Activated CD8-positive, alpha-beta memory T cell treated with anti-CD3 and anti-CD28 coated beads for 4 hours (primary cell): ENCODE data around the gene ZNF747.

ENCODE experiments used
- DNase-seq, 2 donors: peaks; one replicate each; pipeline ENCODE4 v3.0.0-alpha.2; 2020; ENCODE audit warnings: low read depth in 2 of 2

Gene ZNF747

DNA sequence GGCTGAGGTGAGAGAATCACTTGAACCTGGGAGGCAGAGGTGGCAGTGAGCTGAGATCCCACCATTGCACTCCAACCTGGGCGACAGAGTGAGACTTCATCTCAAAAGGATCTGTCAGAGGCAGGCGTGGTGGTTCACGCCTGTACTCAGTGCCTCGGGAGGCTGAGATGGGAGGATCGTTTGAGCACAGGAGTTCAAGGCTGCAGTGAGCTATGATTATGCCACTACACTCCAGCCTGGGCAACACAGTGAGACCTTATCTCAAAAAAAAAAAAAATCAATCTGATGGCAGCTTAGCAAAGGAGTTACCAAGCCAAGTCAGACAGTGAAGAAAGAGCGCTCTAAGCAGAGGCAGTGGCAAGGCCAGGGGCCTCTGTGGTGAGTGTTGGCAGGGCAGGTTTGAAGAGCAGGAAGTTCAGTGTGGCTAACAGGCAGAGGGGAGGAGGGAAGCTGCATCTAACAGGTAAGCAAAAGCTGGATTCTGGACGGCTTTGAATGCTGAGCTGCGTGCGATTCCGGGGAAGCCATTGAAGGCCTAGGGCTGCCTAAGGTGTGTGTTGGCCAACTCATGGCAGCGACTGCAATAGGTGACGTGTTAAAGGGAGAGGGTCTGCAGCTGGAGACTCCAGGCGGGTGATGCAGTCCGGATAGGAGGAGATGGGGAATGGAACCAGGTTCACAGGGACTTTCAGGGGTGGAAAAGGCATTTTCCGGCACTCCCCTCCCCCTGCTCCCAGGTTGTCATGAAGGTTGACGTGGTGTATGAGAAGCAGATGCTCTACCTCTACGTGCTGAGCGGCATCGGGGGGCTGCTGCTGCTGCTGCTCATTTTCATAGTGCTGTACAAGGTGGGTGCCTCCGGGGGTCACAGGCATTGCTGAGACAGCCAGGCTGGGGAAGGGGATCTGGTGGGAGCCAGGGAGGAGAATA lies 15.3 kb downstream of the ZNF747 start:
- no peak for DNase-seq

- no peak for DNase-seq
These were observed 16.1 kb downstream of the ZNF747 start for GRCh38 chr16:30518552-30518951.

DNA sequence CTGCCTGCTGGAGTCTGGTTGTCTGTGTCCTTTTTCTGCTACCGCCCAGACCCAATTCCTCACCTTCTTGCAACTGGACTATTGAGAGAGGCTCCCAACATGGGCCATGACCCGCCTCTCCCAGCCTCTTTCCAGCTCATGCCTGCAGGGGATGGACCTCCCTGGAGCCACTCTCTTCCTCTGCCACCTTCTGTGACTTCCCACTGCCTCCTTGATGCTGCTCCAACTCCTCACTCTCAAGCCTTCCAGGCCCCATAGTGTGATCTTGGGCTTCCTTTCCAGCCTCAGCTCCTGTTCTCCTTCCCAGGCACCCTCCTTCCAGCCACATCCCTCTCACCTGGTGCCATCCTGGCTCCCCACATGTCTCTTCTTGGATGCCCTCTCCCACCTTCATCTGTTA lies 19.4 kb downstream of the ZNF747 start:
- no peak for DNase-seq

GRCh38 chr16:30511509-30511908 lies 23.1 kb downstream of the ZNF747 start:
- no peak for DNase-seq

DNA sequence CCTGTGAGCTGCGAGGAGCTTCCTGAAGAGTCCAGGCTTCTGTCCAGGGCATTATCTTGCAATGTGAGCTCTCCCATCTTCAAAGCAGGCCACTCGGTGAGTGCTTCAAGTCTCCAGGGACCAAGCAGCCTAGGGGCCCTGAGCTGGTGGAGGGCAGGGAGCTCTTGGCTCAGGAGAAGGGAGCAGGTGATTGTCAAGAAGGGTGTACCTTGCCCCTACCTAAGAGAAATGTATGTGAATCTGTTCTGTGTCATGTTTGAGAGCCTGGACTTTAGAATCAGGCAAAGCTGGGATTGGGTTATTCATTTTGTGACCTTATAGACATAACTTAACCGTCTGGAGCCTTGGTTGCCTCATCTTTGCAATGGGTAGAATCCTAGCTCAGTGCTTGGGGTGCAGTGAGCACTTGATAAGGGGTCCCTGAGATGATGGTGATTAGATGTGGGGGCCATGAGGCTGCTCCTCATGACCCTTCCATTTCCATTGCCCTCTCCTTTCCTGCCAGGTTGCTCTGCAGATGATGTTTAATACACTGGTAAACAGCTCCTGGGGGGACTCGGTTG lies 24.2 kb downstream of the ZNF747 start:
- no peak for DNase-seq

- DNase-seq = no peak
These were observed 25.4 kb downstream of the ZNF747 start for GRCh38 chr16:30509081-30509765.

DNA sequence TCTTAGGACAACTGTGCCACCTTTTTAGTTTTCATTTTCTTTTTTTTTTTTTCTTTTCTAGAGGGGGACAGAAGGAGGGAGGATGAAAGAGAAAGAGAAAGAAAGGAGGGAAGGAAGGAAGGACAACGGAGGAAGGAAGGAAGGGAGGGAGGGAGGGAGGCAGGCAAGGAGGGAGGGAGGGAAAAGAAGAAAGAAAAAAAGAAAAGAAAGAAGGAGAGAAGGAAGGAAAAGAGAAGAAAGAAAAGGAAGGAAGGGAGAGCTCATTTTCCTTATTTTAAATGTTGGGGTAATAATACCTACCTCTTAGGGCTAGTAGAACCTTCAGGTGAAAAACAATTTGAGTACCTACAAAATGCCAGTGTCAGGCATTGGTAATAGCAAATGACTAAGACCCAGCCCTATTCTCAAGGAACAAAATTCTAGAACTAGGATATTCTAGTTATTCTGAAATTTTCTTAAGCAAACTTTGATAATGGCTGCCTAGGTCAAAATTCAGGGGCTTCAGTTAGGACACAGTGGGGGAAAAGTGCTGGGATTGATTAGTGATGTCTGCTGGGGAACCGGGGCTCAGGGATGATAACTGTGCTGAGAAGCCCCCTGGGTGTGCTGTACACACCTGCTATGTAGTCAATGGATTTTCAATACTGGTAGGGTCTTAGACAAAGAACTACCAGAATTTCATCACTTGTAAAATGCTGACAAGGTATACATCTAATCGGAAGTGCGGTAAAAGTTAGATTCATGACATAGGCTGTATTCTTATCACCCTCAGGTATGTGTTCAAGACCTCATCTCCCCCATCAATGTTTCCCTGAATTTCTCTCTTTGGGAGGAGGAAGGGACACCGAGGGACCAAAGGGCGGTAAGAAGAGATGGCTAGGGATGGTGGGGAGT lies 31.0 kb downstream of the ZNF747 start:
- no peak for DNase-seq

DNA sequence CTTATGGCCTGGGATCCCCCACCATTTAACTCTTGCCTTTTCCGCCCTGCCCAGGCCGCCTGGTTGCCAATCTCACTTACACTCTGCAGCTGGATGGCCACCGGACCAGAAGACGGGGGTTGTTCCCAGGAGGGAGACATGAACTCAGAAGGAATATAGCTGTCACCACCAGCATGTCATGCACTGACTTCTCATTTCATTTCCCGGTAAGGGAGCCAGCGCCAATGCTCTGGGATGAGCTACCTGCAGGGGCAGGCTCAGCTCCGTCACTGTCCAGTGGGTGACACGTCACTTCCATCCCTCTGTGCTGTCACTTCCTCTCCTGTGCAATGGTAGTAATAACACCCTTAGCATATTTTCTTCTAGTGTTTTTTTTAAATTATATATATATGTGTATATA lies 35.4 kb downstream of the ZNF747 start:
- DNase-seq = no peak

DNA sequence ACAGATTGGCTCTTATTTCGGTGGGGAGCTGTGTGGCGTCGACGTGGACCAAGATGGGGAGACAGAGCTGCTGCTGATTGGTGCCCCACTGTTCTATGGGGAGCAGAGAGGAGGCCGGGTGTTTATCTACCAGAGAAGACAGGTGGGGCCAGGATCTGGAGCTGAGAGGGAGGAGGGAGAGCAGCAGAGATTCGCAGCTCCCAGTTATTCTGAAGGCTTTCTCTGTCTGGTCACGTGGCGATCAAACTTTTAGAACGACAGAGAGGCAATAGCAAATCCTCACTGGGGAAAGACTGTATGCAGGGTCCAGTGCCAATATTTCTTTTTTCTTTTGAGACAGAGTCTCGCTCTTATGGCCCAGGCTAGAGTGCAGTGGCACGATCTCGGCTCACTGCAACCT lies 39.9 kb downstream of the ZNF747 start:
- no peak for DNase-seq

DNA sequence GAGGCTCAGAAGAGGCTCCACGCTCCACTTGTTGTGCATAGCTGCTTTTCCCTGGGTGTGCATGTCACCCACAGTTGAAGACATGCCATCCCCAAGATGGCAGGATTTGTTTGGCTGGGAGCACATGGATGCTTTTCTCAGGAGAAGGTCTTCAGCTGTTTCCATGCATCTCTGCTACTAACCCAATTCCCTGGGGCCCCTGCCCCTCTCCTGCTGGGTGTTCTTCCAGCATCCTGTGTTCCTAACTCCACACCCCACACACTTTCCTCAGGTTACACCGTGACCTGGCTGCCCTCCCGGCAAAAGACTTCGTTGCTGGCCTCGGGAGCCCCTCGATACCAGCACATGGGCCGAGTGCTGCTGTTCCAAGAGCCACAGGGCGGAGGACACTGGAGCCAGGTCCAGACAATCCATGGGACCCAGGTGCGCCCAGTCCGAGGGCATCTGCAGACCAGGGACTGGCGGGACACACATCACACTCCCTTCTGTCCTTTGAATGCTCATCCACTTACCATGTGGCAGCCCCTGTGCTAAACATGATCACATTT lies 40.6 kb downstream of the ZNF747 start:
- no peak for DNase-seq

GRCh38 chr16:30491744-30492308 lies 42.8 kb downstream of the ZNF747 start:
- no peak for DNase-seq

DNA sequence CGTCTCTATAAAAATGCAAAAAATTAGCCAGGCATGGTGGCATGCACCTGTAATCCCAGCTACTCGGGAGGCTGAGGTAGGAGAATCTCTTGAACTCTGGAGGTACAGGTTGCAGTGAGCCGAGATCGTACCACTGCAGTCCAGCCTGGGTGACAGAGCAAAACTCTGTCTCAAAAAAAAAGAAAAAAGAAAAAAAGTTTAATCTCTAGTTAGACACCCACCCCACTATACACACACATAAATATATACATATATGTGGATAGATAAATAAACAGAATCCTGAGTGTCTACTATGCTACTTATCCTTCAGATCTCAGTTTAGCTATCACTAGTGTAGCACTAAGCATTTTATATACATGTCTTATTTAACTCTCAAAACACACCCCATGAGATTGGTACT lies 43.4 kb downstream of the ZNF747 start:
- no peak for DNase-seq

DNA sequence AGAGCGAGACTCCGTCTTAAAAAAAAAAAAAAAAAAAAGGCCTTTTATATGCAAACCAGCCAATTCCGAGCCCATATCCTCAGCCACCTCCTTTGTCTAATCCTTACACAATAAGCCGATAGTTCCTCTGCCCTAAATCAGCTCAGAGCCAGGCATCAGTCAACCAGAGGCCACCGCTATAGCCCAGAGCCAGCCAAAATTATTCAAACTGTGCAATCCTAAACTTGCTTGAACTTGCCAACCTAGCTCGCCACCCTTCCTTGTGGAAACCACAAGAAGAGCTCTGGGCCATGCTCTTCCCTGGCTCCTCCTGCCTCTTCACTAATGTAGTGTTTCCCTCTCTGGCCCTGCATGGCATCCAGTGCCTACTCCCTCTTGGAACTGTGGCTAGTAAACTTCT lies 44.4 kb downstream of the ZNF747 start:
- no peak for DNase-seq

DNA sequence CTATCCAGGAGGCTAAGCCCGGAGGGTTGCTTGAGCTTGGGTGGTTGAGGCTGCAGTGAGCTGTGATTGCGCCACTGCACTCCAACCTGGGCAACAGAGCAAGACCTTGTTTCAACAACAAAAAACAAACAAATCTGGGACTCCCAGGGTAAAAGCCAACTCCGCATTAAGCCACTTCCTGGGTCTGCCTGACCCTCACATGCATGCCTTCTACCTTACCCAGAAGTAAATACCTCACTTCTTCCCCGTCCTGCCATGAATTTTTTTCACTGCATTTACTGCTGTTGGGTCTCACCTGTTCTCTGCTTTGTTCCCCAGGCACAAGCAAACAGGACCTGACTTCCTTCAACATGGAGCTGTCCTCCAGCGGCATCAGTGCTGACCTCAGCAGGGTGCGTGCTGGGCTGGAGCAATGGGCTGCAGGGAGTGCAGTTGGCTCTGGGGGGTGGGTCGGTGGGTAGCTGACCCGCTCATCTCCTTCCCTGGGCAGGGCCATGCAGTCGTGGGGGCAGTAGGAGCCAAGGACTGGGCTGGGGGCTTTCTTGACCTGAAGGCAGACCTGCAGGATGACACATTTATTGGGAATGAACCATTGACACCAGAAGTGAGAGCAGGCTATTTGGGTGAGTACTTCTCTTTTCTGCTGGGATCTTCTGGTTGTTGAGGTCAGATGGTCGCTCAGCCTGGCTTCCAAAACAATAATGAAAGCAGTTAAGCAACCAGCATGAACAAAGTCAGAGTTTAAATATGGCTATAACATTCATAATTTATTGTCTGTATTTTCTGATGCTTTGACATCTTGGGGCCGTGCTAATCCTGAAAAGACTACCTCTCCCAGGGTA lies 45.7 kb downstream of the ZNF747 start:
- DNase-seq = no peak

DNA sequence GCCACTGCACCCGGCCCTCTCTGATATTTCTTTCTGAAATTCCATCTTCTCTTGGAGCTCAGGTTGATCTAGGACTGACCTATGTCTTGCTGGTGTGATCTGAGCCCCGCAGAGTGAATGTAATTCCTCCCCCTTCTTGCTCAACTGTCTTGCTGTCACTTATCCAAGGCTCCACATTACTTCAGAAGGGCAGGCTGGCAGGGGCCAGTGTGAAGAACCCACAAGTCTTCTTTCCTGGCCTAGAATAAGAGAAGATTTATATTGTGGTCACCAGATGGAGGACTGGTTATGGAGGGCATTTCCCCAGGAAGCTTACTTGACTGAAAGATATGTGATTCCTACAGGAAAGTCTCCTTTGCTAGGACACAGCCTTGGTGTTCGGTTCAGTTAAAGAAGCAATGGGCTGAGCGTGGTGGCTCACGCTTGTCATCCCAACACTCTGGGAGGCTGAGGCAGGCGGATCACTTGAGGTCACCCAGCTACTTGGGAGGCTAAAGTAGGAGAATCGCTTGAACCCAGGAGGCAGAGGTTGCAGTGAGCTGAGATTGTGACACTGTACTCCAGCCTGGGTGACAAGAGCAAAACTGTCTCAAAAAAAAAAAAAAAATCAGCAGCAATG lies 48.7 kb downstream of the ZNF747 start:
- no peak for DNase-seq

- no peak for DNase-seq
These were observed 49.8 kb downstream of the ZNF747 start for GRCh38 chr16:30484887-30485286.

- DNase-seq = no peak
These were observed 52.3 kb downstream of the ZNF747 start for GRCh38 chr16:30482366-30482765.

- no peak for DNase-seq
These were observed 53.3 kb downstream of the ZNF747 start for GRCh38 chr16:30481381-30481780.
